ENCODE data around the gene CEMIP. TPM values are rescaled to one million over a fixed set of nuclear protein-coding genes. Genes with fewer than 3 reads are reported as not detected.

The CEMIP gene
- total RNA-seq, 1 donor, result 687 TPM

DNA sequence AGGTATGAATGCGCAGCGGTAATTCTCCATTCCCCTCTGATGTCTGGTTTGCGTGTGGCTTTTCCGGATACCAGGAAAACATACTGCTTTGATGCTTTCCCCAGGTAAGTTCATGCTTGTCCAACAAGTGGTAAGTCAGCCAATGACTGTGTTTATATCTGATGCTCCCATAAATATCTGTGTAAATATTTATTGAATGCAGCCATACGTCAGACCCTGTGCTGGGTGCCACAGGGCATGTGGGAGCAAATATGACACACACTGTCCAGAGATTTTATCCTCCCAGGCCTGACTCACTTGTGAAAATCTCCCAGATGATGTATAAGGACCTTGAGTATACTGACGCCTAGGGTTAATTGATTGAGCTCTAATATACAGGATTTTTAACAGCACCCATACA is 29.6 kb upstream of the CEMIP start:
- DNase-seq (ENCODE audit: insufficient read length, low spot score, missing footprints), result no peak
- Histone ChIP-seq H3K27ac (ENCODE audit: low read depth, low read length) (peak overlapping the region; percentile 29), H4K20me1 (ENCODE audit: insufficient read depth, low read length) (no peaks in the 10 kb centered on the region), H3K4me2 (ENCODE audit: insufficient read depth, low read length) (no peak overlapping the region), H3K9me3 (ENCODE audit: low read depth, low read length) (no peaks in the 10 kb centered on the region), H2AFZ (ENCODE audit: low read length) (no peak overlapping the region), H3K79me2 (ENCODE audit: insufficient read depth, low read length) (peaks cover 41% of the 10 kb centered on the region), H3K4me1 (ENCODE audit: insufficient read depth, low read length) (peaks cover 12% of the 10 kb centered on the region), H3K36me3 (ENCODE audit: insufficient read depth, low read length) (peaks cover 23% of the 10 kb centered on the region), H3K27me3 (ENCODE audit: insufficient read depth, low read length) (no peaks in the 10 kb centered on the region), H3K4me3 (ENCODE audit: insufficient read depth, low read length) (no peak overlapping the region)
- TF ChIP-seq, protein P1, sequence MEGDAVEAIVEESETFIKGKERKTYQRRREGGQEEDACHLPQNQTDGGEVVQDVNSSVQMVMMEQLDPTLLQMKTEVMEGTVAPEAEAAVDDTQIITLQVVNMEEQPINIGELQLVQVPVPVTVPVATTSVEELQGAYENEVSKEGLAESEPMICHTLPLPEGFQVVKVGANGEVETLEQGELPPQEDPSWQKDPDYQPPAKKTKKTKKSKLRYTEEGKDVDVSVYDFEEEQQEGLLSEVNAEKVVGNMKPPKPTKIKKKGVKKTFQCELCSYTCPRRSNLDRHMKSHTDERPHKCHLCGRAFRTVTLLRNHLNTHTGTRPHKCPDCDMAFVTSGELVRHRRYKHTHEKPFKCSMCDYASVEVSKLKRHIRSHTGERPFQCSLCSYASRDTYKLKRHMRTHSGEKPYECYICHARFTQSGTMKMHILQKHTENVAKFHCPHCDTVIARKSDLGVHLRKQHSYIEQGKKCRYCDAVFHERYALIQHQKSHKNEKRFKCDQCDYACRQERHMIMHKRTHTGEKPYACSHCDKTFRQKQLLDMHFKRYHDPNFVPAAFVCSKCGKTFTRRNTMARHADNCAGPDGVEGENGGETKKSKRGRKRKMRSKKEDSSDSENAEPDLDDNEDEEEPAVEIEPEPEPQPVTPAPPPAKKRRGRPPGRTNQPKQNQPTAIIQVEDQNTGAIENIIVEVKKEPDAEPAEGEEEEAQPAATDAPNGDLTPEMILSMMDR (IDR thresholded peaks at IDR 0.05; ENCODE audit: extremely low read depth, low read depth, low read length), result no peak

DNA sequence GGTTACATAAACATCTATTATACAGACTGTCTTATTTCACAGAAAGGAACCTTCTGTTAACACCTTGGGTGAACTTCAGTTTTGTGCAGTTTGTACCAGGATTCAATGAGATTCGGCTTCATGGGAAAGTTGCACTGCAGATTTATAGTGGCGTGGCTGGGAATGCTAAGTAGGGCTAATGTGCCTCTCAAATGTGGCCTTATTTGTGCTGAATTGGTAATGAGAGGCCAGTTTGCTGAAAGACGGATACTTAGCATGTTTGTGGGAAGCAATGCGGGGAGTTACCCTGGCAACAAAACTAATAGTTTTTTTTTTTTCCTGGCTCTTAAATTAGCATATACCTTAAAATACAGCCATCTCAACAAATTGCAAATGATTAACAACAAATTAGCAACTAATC is 28.6 kb upstream of the CEMIP start:
- Histone ChIP-seq H4K20me1 (ENCODE audit: insufficient read depth, low read length) (no peaks in the 10 kb centered on the region), H3K4me2 (ENCODE audit: insufficient read depth, low read length) (no peak overlapping the region), H3K36me3 (ENCODE audit: insufficient read depth, low read length) (peaks cover 26% of the 10 kb centered on the region), H2AFZ (ENCODE audit: low read length) (no peak overlapping the region), H3K4me1 (ENCODE audit: insufficient read depth, low read length) (peaks cover 3% of the 10 kb centered on the region), H3K4me3 (ENCODE audit: insufficient read depth, low read length) (no peak overlapping the region), H3K27ac (ENCODE audit: low read depth, low read length) (no peak overlapping the region), H3K79me2 (ENCODE audit: insufficient read depth, low read length) (peaks cover 39% of the 10 kb centered on the region), H3K9me3 (ENCODE audit: low read depth, low read length) (no peaks in the 10 kb centered on the region), H3K27me3 (ENCODE audit: insufficient read depth, low read length) (no peaks in the 10 kb centered on the region)
- TF ChIP-seq, protein P1 (IDR thresholded peaks at IDR 0.05; ENCODE audit: extremely low read depth, low read depth, low read length), result no peak
- DNase-seq (ENCODE audit: insufficient read length, low spot score, missing footprints), result no peak

DNA sequence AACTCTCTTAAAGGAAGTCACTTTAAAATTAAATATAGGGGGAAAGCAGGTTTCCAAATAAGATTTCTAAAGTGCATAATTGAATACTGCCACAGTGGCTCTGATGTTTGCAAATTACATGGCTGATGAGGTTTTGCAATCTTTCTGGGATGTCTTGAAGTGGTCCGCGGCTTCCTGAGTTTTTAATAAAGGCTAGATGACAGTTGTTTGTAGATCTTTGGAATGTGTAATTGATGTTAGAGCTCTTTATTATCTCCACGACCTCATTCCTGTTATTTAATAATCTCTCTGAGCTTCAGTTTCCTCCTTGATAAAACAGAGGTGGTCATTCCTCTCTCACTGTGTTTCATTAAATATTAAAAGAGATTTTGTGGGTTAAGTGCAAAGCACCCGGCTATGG is 27.0 kb upstream of the CEMIP start:
- H3K79me2 ChIP-seq (ENCODE audit: insufficient read depth, low read length), result peaks cover 24% of the 10 kb centered on the region
- DNase-seq (ENCODE audit: insufficient read length, low spot score, missing footprints), result no peak
- peaks cover 26% of the 10 kb centered on the region for H3K36me3 ChIP-seq (ENCODE audit: insufficient read depth, low read length)
- no peak overlapping the region for H3K4me2 ChIP-seq (ENCODE audit: insufficient read depth, low read length)
- H3K27ac ChIP-seq (ENCODE audit: low read depth, low read length), result no peak overlapping the region
- H3K9me3 ChIP-seq (ENCODE audit: low read depth, low read length), result no peaks in the 10 kb centered on the region
- no peak overlapping the region for H3K4me3 ChIP-seq (ENCODE audit: insufficient read depth, low read length)
- no peaks in the 10 kb centered on the region for H3K27me3 ChIP-seq (ENCODE audit: insufficient read depth, low read length)
- TF ChIP-seq, protein P1 (IDR thresholded peaks at IDR 0.05; ENCODE audit: extremely low read depth, low read depth, low read length), result no peak
- H3K4me1 ChIP-seq (ENCODE audit: insufficient read depth, low read length), result peaks cover 2% of the 10 kb centered on the region
- no peaks in the 10 kb centered on the region for H4K20me1 ChIP-seq (ENCODE audit: insufficient read depth, low read length)
- no peak overlapping the region for H2AFZ ChIP-seq (ENCODE audit: low read length)

DNA sequence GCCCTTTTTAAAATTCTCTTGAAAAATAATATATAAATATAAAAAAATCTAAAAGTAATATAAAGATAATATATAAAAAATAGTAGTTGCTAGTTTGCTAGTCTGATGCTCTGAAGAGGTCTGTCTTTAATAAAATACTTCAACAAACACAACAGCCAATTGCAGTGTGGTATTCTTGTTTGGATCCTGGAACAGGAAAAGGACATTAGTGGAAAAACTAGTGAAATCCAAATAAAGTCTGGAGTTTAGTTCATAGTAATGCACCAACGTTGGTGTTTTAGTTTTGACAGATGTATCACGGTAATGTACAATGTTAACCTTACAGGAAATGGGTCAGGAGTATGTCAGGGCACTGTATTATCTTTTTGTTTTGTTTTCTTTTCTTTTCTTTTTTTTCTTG is 26.0 kb upstream of the CEMIP start:
- Histone ChIP-seq H3K4me2 (ENCODE audit: insufficient read depth, low read length) (no peak overlapping the region), H3K27me3 (ENCODE audit: insufficient read depth, low read length) (no peaks in the 10 kb centered on the region), H3K4me3 (ENCODE audit: insufficient read depth, low read length) (no peak overlapping the region), H2AFZ (ENCODE audit: low read length) (no peak overlapping the region), H3K27ac (ENCODE audit: low read depth, low read length) (no peak overlapping the region), H3K79me2 (ENCODE audit: insufficient read depth, low read length) (peaks cover 14% of the 10 kb centered on the region), H4K20me1 (ENCODE audit: insufficient read depth, low read length) (no peaks in the 10 kb centered on the region), H3K36me3 (ENCODE audit: insufficient read depth, low read length) (peaks cover 26% of the 10 kb centered on the region), H3K9me3 (ENCODE audit: low read depth, low read length) (no peaks in the 10 kb centered on the region), H3K4me1 (ENCODE audit: insufficient read depth, low read length) (peaks cover 2% of the 10 kb centered on the region)
- DNase-seq (ENCODE audit: insufficient read length, low spot score, missing footprints), result no peak
- TF ChIP-seq, protein P1 (IDR thresholded peaks at IDR 0.05; ENCODE audit: extremely low read depth, low read depth, low read length), result no peak
